Measurements from ENCODE around the gene KCNH1. TPM values are rescaled to one million over a fixed set of nuclear protein-coding genes. Genes with fewer than 3 reads are reported as not detected.

Gene KCNH1
- polyA plus RNA-seq, 2 donors: 0.06 to 0.08 TPM

DNA sequence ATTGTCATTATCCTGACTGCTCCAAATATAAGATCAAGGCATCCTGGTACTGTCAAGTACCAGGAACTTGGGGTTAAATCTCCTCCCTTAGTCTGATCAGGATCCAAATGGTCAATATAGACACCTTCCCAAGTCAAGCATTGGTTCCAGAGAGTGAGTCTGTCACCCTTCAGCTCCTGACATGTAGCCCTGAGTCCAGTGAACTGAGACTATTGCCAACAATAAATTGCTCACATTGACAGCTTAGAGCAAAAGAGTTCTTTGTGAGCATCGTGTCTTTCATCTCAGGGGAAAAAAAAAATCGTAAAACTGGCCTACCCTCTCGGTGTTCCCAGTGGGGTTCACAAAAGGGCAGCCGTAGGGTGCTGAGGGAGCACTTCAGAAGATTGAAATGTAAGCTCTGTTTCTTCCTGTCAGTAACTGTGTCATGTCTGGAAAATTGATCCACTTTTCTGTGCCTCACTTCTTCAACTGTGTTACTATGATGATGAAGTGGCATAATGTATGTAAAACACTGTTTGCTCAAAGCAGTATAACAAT is 228.5 kb downstream of the KCNH1 start:
- H3K27me3 ChIP-seq (ENCODE audit: control insufficient read depth in 1 of 2, insufficient read depth in 2 of 2, low read length in 2 of 2): no peaks in the 10 kb centered on the region
- H3K4me1 ChIP-seq (ENCODE audit: control insufficient read depth in 2 of 2, insufficient read depth in 2 of 2, low read length in 1 of 2): no peaks in the 10 kb centered on the region
- H3K27ac ChIP-seq (ENCODE audit: low read depth in 2 of 2, low read length in 1 of 2): no peak overlapping the region
- H3K9me3 ChIP-seq (ENCODE audit: control insufficient read depth in 2 of 2, insufficient read depth in 1 of 2, low read depth in 1 of 2, low read length in 1 of 2): peaks cover 0 to 2% of the 10 kb centered on the region in 2 donors
- 53 to 59% methylated on average over 4 of the region's 4 CpGs for WGBS, 2 donors
- no peak overlapping the region for H3K4me3 ChIP-seq (ENCODE audit: low read depth in 1 of 2, low read length in 2 of 2)
- no peaks in the 10 kb centered on the region for H3K36me3 ChIP-seq (ENCODE audit: control insufficient read depth in 2 of 2, insufficient read depth in 2 of 2, low read length in 1 of 2)

DNA sequence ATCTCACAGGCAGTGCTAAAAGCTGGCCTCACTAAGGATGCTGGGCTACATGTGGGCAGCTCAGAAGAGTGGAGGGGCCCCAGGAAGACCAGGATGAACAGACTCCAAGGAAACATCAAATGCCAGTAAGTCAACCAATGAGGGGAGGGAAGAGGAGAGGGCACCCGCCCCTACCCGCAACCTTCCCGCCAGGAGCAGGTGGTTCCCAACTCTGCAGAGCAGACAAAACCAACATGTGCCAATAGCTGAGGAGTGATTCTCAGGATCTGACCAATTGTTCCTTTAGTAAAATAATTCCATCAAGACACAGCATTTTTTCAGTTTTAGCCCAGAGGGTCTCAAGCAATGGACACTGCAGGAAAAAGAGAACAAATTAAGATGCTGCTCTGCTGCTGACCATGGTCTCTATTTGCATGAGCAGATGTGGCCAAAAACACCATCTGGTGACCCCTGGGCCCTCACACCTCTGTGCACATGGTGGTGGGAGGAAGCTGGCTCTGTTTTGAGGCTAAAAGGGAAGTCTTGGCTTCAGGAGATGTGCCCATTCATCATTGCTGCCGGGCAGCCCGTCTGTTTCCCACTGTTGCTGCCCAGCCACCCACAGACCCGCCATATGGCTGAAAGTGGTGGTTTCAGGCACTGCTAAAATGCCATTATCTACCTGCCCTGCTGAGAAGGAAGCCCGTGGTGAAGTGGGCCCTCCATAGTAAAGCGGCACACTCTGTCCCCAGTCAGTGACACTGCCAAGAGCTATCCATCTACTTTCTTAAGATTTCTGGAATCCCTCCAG is 231.8 kb downstream of the KCNH1 start:
- Histone ChIP-seq H3K4me1 (ENCODE audit: control insufficient read depth in 2 of 2, insufficient read depth in 2 of 2, low read length in 1 of 2) (no peaks in the 10 kb centered on the region), H3K4me3 (ENCODE audit: low read depth in 1 of 2, low read length in 2 of 2) (no peak overlapping the region), H3K9me3 (ENCODE audit: control insufficient read depth in 2 of 2, insufficient read depth in 1 of 2, low read depth in 1 of 2, low read length in 1 of 2) (peaks cover 0 to 2% of the 10 kb centered on the region in 2 donors), H3K36me3 (ENCODE audit: control insufficient read depth in 2 of 2, insufficient read depth in 2 of 2, low read length in 1 of 2) (no peaks in the 10 kb centered on the region), H3K27me3 (ENCODE audit: control insufficient read depth in 1 of 2, insufficient read depth in 2 of 2, low read length in 2 of 2) (no peaks in the 10 kb centered on the region), H3K27ac (ENCODE audit: low read depth in 2 of 2, low read length in 1 of 2) (no peak overlapping the region)
- WGBS, 2 donors: 69 to 76% methylated on average over 8 of the region's 8 CpGs

DNA sequence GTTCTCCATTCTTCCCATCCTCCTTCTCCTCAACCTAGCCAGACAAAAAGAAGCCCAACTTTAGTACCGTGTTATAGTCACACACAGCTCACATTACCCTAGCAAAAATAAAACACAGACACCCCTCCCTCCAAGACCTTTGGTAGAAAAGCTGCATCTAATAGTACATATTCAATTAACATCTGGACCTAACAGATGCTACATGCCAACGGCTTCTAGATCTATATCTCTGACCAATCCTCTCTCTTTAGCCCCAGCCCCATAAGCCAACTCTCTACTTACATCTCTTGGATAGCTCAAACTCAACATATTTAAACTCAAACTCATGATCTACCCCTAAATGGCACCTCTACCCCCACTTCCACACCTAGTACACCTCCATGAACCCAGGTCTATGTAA is 233.1 kb downstream of the KCNH1 start:
- Histone ChIP-seq H3K27me3 (ENCODE audit: control insufficient read depth in 1 of 2, insufficient read depth in 2 of 2, low read length in 2 of 2) (no peaks in the 10 kb centered on the region), H3K36me3 (ENCODE audit: control insufficient read depth in 2 of 2, insufficient read depth in 2 of 2, low read length in 1 of 2) (no peaks in the 10 kb centered on the region), H3K27ac (ENCODE audit: low read depth in 2 of 2, low read length in 1 of 2) (no peak overlapping the region), H3K4me1 (ENCODE audit: control insufficient read depth in 2 of 2, insufficient read depth in 2 of 2, low read length in 1 of 2) (no peaks in the 10 kb centered on the region), H3K4me3 (ENCODE audit: low read depth in 1 of 2, low read length in 2 of 2) (no peak overlapping the region), H3K9me3 (ENCODE audit: control insufficient read depth in 2 of 2, insufficient read depth in 1 of 2, low read depth in 1 of 2, low read length in 1 of 2) (peaks cover 0 to 2% of the 10 kb centered on the region in 2 donors)
- WGBS, 2 donors: 73 to 74% methylated on average over 2 of the region's 2 CpGs

DNA sequence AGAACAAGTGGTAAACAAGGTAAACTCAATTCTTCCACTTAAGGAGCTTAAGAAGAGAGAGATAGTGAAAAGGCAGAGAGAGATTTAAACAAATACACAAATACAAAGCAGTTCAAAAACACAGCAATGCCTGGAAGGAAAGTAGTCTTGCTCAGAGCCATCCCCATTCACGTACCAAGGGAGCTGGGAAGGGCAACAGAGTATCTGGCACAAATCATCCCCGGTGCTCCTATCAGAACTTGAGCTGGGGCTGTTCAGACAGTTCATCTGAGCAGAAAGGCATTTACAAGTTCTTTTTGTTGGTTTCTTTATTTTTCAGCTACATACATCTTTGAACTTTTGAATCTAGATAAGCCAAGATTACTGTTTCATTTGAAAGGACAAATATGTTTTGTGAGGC is 233.9 kb downstream of the KCNH1 start:
- H3K4me3 ChIP-seq (ENCODE audit: low read depth in 1 of 2, low read length in 2 of 2): no peak overlapping the region
- H3K27ac ChIP-seq (ENCODE audit: low read depth in 2 of 2, low read length in 1 of 2): no peak overlapping the region
- peaks cover 0 to 2% of the 10 kb centered on the region in 2 donors for H3K9me3 ChIP-seq (ENCODE audit: control insufficient read depth in 2 of 2, insufficient read depth in 1 of 2, low read depth in 1 of 2, low read length in 1 of 2)
- no peaks in the 10 kb centered on the region for H3K4me1 ChIP-seq (ENCODE audit: control insufficient read depth in 2 of 2, insufficient read depth in 2 of 2, low read length in 1 of 2)
- WGBS, 2 donors: 50 to 52% methylated on average over 2 of the region's 2 CpGs
- no peaks in the 10 kb centered on the region for H3K27me3 ChIP-seq (ENCODE audit: control insufficient read depth in 1 of 2, insufficient read depth in 2 of 2, low read length in 2 of 2)
- H3K36me3 ChIP-seq (ENCODE audit: control insufficient read depth in 2 of 2, insufficient read depth in 2 of 2, low read length in 1 of 2): no peaks in the 10 kb centered on the region

DNA sequence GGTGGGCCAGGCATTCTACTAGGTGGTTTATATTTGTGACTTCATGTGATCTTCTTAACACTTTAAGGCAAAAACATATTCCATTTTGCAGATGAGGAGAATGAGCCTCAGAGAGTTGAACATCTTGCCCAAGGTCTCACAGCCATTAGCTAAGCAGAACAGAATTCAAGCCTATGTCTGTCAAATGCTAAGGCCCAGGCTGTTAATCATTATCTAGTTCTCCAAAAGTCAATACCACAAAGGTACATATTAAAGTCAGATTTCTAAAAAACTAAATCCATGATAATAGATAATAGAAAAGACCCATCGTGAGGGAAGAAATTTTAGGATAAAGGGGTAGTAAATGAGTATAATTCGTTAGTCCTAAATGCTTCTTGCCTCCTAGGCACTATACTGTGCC is 234.3 kb downstream of the KCNH1 start:
- H3K9me3 ChIP-seq (ENCODE audit: control insufficient read depth in 2 of 2, insufficient read depth in 1 of 2, low read depth in 1 of 2, low read length in 1 of 2): peaks cover 0 to 2% of the 10 kb centered on the region in 2 donors
- H3K4me1 ChIP-seq (ENCODE audit: control insufficient read depth in 2 of 2, insufficient read depth in 2 of 2, low read length in 1 of 2): no peaks in the 10 kb centered on the region
- H3K4me3 ChIP-seq (ENCODE audit: low read depth in 1 of 2, low read length in 2 of 2): no peak overlapping the region
- H3K36me3 ChIP-seq (ENCODE audit: control insufficient read depth in 2 of 2, insufficient read depth in 2 of 2, low read length in 1 of 2): no peaks in the 10 kb centered on the region
- 56 to 63% methylated on average over 2 of the region's 2 CpGs for WGBS, 2 donors
- no peak overlapping the region for H3K27ac ChIP-seq (ENCODE audit: low read depth in 2 of 2, low read length in 1 of 2)
- no peaks in the 10 kb centered on the region for H3K27me3 ChIP-seq (ENCODE audit: control insufficient read depth in 1 of 2, insufficient read depth in 2 of 2, low read length in 2 of 2)

DNA sequence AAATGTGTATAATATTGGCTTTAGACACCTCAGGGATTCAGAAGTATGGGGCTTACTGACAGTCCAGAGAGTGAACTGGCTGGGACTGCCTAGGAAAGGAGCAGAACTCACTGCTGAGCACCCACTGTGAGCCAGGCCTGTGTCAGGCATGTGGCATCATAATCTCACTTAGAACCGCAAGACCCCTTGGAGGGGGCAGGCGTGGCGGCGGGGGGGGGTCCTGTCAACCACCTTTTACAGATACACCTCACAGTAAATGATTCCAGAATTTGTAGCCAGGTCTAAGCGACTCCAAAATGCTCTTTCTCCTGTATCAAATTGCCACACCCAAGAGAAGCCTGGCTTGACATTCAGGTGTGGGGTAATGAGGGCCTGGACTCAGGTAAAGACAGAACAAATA is 235.5 kb downstream of the KCNH1 start:
- Histone ChIP-seq H3K36me3 (ENCODE audit: control insufficient read depth in 2 of 2, insufficient read depth in 2 of 2, low read length in 1 of 2) (no peaks in the 10 kb centered on the region), H3K27me3 (ENCODE audit: control insufficient read depth in 1 of 2, insufficient read depth in 2 of 2, low read length in 2 of 2) (no peaks in the 10 kb centered on the region), H3K4me1 (ENCODE audit: control insufficient read depth in 2 of 2, insufficient read depth in 2 of 2, low read length in 1 of 2) (no peaks in the 10 kb centered on the region), H3K4me3 (ENCODE audit: low read depth in 1 of 2, low read length in 2 of 2) (no peak overlapping the region), H3K27ac (ENCODE audit: low read depth in 2 of 2, low read length in 1 of 2) (no peak overlapping the region), H3K9me3 (ENCODE audit: control insufficient read depth in 2 of 2, insufficient read depth in 1 of 2, low read depth in 1 of 2, low read length in 1 of 2) (peaks cover 0 to 2% of the 10 kb centered on the region in 2 donors)
- 82 to 91% methylated on average over 5 of the region's 5 CpGs for WGBS, 2 donors

DNA sequence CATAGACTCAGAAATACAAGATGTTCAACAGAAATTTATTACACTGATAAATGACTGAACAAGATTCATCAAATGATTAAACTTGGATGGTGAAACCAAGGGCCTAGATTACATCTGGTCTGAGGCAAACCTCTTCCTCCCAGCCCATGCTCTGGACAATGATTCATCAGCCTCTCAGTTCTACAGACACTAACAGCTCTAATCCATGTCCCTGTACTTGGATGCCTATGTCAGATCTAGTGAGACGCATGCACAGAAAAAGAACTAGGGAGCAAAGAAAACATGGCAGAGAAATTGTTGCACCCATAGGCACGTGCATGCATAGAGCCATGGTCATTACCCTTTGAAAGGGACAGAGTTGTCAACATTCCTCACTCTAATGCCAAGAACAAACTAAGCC is 250.1 kb downstream of the KCNH1 start:
- H3K4me3 ChIP-seq (ENCODE audit: low read depth in 1 of 2, low read length in 2 of 2): no peak overlapping the region
- H3K27me3 ChIP-seq (ENCODE audit: control insufficient read depth in 1 of 2, insufficient read depth in 2 of 2, low read length in 2 of 2): no peaks in the 10 kb centered on the region
- no peaks in the 10 kb centered on the region for H3K36me3 ChIP-seq (ENCODE audit: control insufficient read depth in 2 of 2, insufficient read depth in 2 of 2, low read length in 1 of 2)
- H3K27ac ChIP-seq (ENCODE audit: low read depth in 2 of 2, low read length in 1 of 2): no peak overlapping the region
- 68 to 69% methylated on average over 2 of the region's 2 CpGs for WGBS, 2 donors
- no peaks in the 10 kb centered on the region for H3K9me3 ChIP-seq (ENCODE audit: control insufficient read depth in 2 of 2, insufficient read depth in 1 of 2, low read depth in 1 of 2, low read length in 1 of 2)
- H3K4me1 ChIP-seq (ENCODE audit: control insufficient read depth in 2 of 2, insufficient read depth in 2 of 2, low read length in 1 of 2): no peaks in the 10 kb centered on the region

DNA sequence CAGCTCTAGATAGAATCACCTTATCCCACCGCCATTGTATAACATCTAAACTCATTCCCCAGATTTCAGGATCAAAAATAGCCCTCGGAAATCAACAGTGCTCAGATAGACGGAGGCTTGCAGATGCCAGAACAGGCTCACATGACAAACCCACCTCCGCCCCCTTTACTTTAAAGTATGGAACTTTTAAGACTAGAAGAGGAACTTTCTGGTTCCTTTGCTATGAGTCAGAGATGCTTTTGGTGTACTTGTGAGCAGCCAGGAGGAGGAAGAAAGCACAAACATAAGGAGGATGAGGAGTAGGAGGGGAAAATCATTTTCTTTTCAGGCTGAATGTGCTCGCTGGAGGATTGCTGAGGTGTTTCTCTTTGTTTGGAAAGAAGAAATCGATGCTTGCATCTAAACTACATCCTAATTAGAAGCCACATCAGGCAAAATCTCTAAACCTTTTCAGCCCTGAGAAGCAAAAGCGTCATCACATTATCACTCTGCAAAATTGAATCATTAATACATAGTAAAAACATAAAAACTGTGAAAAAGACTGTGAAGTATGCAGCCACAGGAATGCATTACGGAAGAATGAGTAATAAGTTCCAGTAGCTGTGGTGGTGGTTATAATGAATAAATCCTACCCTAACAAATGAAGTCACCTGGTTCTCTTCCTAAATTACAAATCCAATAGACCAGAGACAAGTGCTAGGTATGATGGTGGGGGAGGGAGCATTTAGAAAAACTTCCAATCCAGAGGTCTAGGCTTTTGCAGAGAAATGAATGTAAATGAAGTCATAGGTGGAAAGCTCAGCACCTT is 251.3 kb downstream of the KCNH1 start:
- Histone ChIP-seq H3K9me3 (ENCODE audit: control insufficient read depth in 2 of 2, insufficient read depth in 1 of 2, low read depth in 1 of 2, low read length in 1 of 2) (no peaks in the 10 kb centered on the region), H3K4me1 (ENCODE audit: control insufficient read depth in 2 of 2, insufficient read depth in 2 of 2, low read length in 1 of 2) (no peaks in the 10 kb centered on the region), H3K27ac (ENCODE audit: low read depth in 2 of 2, low read length in 1 of 2) (no peak overlapping the region), H3K4me3 (ENCODE audit: low read depth in 1 of 2, low read length in 2 of 2) (no peak overlapping the region), H3K36me3 (ENCODE audit: control insufficient read depth in 2 of 2, insufficient read depth in 2 of 2, low read length in 1 of 2) (no peaks in the 10 kb centered on the region), H3K27me3 (ENCODE audit: control insufficient read depth in 1 of 2, insufficient read depth in 2 of 2, low read length in 2 of 2) (no peaks in the 10 kb centered on the region)
- 69 to 73% methylated on average over 8 of the region's 8 CpGs for WGBS, 2 donors

DNA sequence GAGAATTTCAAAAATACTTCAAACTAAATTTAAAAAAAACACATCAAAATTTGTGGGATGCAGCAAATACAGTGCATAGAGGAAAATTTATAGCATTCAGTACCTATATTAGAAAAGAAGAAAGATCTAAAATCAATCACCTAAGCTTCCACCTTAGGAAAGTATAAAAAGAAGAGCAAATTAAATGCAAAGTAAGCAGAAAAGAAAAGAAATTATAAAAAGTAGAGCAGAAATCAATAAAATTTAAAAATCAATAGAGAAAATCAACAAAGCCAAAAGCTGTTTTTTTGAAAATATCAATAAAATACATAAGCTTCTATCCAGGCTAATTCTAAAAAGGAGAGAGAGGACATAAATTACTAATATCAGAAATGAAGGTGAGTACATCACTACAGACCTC is 255.4 kb downstream of the KCNH1 start:
- no peaks in the 10 kb centered on the region for H3K27me3 ChIP-seq (ENCODE audit: control insufficient read depth in 1 of 2, insufficient read depth in 2 of 2, low read length in 2 of 2)
- H3K4me1 ChIP-seq (ENCODE audit: control insufficient read depth in 2 of 2, insufficient read depth in 2 of 2, low read length in 1 of 2): no peaks in the 10 kb centered on the region
- H3K36me3 ChIP-seq (ENCODE audit: control insufficient read depth in 2 of 2, insufficient read depth in 2 of 2, low read length in 1 of 2): no peaks in the 10 kb centered on the region
- H3K4me3 ChIP-seq (ENCODE audit: low read depth in 1 of 2, low read length in 2 of 2): no peak overlapping the region
- no peak overlapping the region for H3K27ac ChIP-seq (ENCODE audit: low read depth in 2 of 2, low read length in 1 of 2)
- no peaks in the 10 kb centered on the region for H3K9me3 ChIP-seq (ENCODE audit: control insufficient read depth in 2 of 2, insufficient read depth in 1 of 2, low read depth in 1 of 2, low read length in 1 of 2)
